Endothelial cell of umbilical vein (primary cell): ENCODE measurements around the gene FAM76B. TPM values are rescaled to one million over a fixed set of nuclear protein-coding genes. Genes with fewer than 3 reads are reported as not detected.

Source experiments
- BruUV-seq: library from RNA; stranded (reverse); fragments of 400-500 nt; replicated peaks from 2 replicates; lab custom pipeline; 2021; lab: Mats Ljungman, UMichigan
- CTCF ChIA-PET: fragments of 300-600, 350-600 bp; sonication (Branson Sonifier 250); formaldehyde crosslinking; loops from one replicate; lab custom pipeline; 2021; ENCODE audit warnings: antibody characterized with exemption, inconsistent platforms; lab: Charles Lee
- POLR2A ChIA-PET: fragments of 300-600, 350-600 bp; sonication (Branson Sonifier 250); formaldehyde crosslinking; loops from one replicate; lab custom pipeline; 2021; ENCODE audit warnings: antibody characterized with exemption, inconsistent platforms; lab: Charles Lee
- DNase-seq: peaks from one replicate; pipeline ENCODE4 v3.0.0-alpha.2; 2011; ENCODE audit warnings: low read depth, low spot score
- FAIRE-seq: peaks from 2 replicates; lab custom pipeline; 2011; peaks lifted over from hg19 to GRCh38; lab: Jason Lieb, UNC
- H2AFZ ChIP-seq: 2 replicates; pipeline ENCODE4 v1.6.0; 2012; ENCODE audit warnings: low read depth, low read length, control low read depth, inconsistent platforms
- H3K27ac ChIP-seq: 2 replicates; pipeline ENCODE4 v1.5.1; 2011; ENCODE audit warnings: low read depth, mild to moderate bottlenecking, control low read depth, low read length, moderate library complexity; ENCODE audit not compliant: insufficient read depth
- H3K27me3 ChIP-seq, 2 experiments: 2 replicates each; pipeline versions ENCODE4 v1.6.0 to v1.6.1; 2011; ENCODE audit warnings: low read length in 2 of 2, mixed read lengths in 1 of 2; ENCODE audit not compliant: control insufficient read depth in 2 of 2, insufficient read depth in 2 of 2
- H3K36me3 ChIP-seq, 2 experiments: 2 replicates in 1 of 2; 3 replicates in 1 of 2; pipeline ENCODE4 v1.5.1; 2011; ENCODE audit warnings: low read length in 2 of 2, mild to moderate bottlenecking in 1 of 2, moderate library complexity in 1 of 2; ENCODE audit not compliant: control insufficient read depth in 2 of 2, insufficient read depth in 2 of 2; ENCODE audit errors: extremely low read depth in 1 of 2
- H3K4me1 ChIP-seq: 3 replicates; pipeline ENCODE4 v1.5.1; 2011; ENCODE audit warnings: mild to moderate bottlenecking, low read length; ENCODE audit not compliant: control insufficient read depth, insufficient read depth; ENCODE audit errors: extremely low read depth
- H3K4me2 ChIP-seq: 2 replicates; pipeline ENCODE4 v1.6.1; 2011; ENCODE audit warnings: low read length, control low read depth, mixed read lengths; ENCODE audit not compliant: insufficient read depth
- H3K4me3 ChIP-seq, 3 experiments: fragments of 200-600 bp in 1 of 3; sonication (generic), shearing (Covaris generic) in 1 of 3; replicated peaks in 1 of 3; 2 replicates each; pipeline ENCODE4 v1.5.1; 2011 to 2016; ENCODE audit warnings: control low read depth in 3 of 3, low read length in 3 of 3, mild to moderate bottlenecking in 2 of 3, inconsistent platforms in 1 of 3, low read depth in 1 of 3, moderate library complexity in 1 of 3; ENCODE audit not compliant: insufficient read depth in 1 of 3
- H3K79me2 ChIP-seq: 2 replicates; pipeline ENCODE4 v1.6.0; 2012; ENCODE audit warnings: low read length, inconsistent platforms; ENCODE audit not compliant: control insufficient read depth, insufficient read depth
- H3K9ac ChIP-seq: replicated peaks from 2 replicates; pipeline ENCODE3; 2011; ENCODE audit warnings: low read length, control low read depth; ENCODE audit not compliant: insufficient read depth; ENCODE audit errors: extremely low read depth
- H3K9me1 ChIP-seq: replicated peaks from 3 replicates; pipeline ENCODE4 v1.6.0; 2011; ENCODE audit warnings: mild to moderate bottlenecking, low read length; ENCODE audit not compliant: control insufficient read depth, insufficient read depth; ENCODE audit errors: extremely low read depth
- H3K9me3 ChIP-seq: replicated peaks from 2 replicates; pipeline ENCODE4 v1.5.1; 2012; ENCODE audit warnings: low read length, inconsistent platforms; ENCODE audit not compliant: control insufficient read depth, insufficient read depth
- H4K20me1 ChIP-seq: replicated peaks from 2 replicates; pipeline ENCODE3; 2011; ENCODE audit warnings: mild to moderate bottlenecking, low read length; ENCODE audit not compliant: control insufficient read depth, insufficient read depth; ENCODE audit errors: extremely low read depth
- CTCF ChIP-seq, 2 donors: IDR thresholded peaks; 1 replicate in 1 of 2; 2 replicates in 1 of 2; pipeline ENCODE4 v1.5.1; 2011; ENCODE audit warnings: low read length in 2 of 2, mild to moderate bottlenecking in 2 of 2, moderate library complexity in 2 of 2, control low read depth in 1 of 2, inconsistent platforms in 1 of 2, low read depth in 1 of 2; ENCODE audit not compliant: insufficient read depth in 1 of 2; ENCODE audit errors: extremely low read depth in 1 of 2
- EZH2 ChIP-seq: IDR thresholded peaks from 2 replicates; pipeline ENCODE4 v1.6.1; 2012; ENCODE audit warnings: borderline replicate concordance, low read depth, mild to moderate bottlenecking, moderate library complexity, low read length, inconsistent platforms; ENCODE audit not compliant: severe bottlenecking
- FOS ChIP-seq: IDR thresholded peaks from 2 replicates; pipeline ENCODE4 v1.6.1; 2011; ENCODE audit warnings: mild to moderate bottlenecking, low read length, moderate library complexity, borderline replicate concordance; ENCODE audit not compliant: insufficient read depth
- GATA2 ChIP-seq: IDR thresholded peaks from 2 replicates; pipeline ENCODE4 v1.7.0; 2011; ENCODE audit warnings: low read depth, mild to moderate bottlenecking, moderate library complexity, mixed read lengths, low read length; ENCODE audit not compliant: insufficient read length, insufficient read depth
- JUN ChIP-seq: IDR thresholded peaks from 2 replicates; pipeline ENCODE4 v1.6.1; 2011; ENCODE audit warnings: borderline replicate concordance, low read depth; ENCODE audit not compliant: insufficient read length, insufficient read depth
- MAX ChIP-seq: IDR thresholded peaks from 2 replicates; pipeline ENCODE4 v1.6.1; 2011; ENCODE audit not compliant: insufficient read depth, insufficient read length
- MYC ChIP-seq: IDR thresholded peaks from one replicate; pipeline ENCODE4 v1.6.1; 2011; ENCODE audit warnings: mild to moderate bottlenecking, low read depth, low read length
- POLR2A ChIP-seq: IDR thresholded peaks from 2 replicates; pipeline ENCODE4 v1.6.1; 2012; ENCODE audit warnings: low read depth, mild to moderate bottlenecking, control low read depth, low read length
- POLR2AphosphoS5 ChIP-seq: IDR thresholded peaks from 2 replicates; pipeline ENCODE4 v1.6.1; 2012; ENCODE audit warnings: low read depth, mild to moderate bottlenecking, control low read depth, low read length, moderate library complexity; ENCODE audit not compliant: insufficient read depth
- dilution Hi-C: fragments of 300-500 bp; cut with MboI; formaldehyde crosslinking; loops from one replicate; pipeline ENCODE4 v1.15.0; 2019; ENCODE audit warnings: low sequenced_read_pairs; ENCODE audit not compliant: extremely low pct_ligation_motif_present
- intact Hi-C: fragments of 100-400 bp; cut with micrococcal nuclease; formaldehyde crosslinking; loops from one replicate; pipeline ENCODE4 v1.10.0; 2022
- polyA plus RNA-seq, 4 experiments: library from polyadenylated mRNA; depleted of rRNA in 3 of 4; stranded (reverse) in 3 of 4; unstranded in 1 of 4; fragments of >200 nt; gene quantifications; 2 replicates each; pipeline versions ENCODE4 v1.2.1 to v1.2.3, GENCODE V29; 2011 to 2012; ENCODE audit warnings: missing spikeins in 1 of 4
- total RNA-seq: library from RNA; stranded (reverse); gene quantifications from 2 replicates; pipeline ENCODE4 v1.2.3, GENCODE V29; 2021

FAM76B gene
- total and polyA plus RNA-seq, 2 donors (not counting 3 experiments of a cell fraction or from before 2014, with no cell fraction given): 6.7 to 25.7 TPM

- no peak overlapping the region for H3K4me2 ChIP-seq
- DNase-seq (no peak), FAIRE-seq (no peak)
- no peak overlapping the region for H3K4me3 ChIP-seq
- H3K9me1 ChIP-seq: no peaks in the 10 kb centered on the region
- dilution Hi-C loops: no loop called here
- H3K79me2 ChIP-seq: no peaks in the 10 kb centered on the region
- H3K27me3 ChIP-seq: no peaks in the 10 kb centered on the region
- no peaks in the 10 kb centered on the region for H3K9me3 ChIP-seq
- no peak overlapping the region for H3K9ac ChIP-seq
- POLR2A ChIA-PET: no interaction called here
- CTCF ChIA-PET: interaction anchor here (1.1 to 1.8 kb wide), 5 partner anchors 9 to 702 kb away, joined by 3 to 5 read pairs (median 4); partner anchors contain the start of gene SRSF8
- H3K36me3 ChIP-seq: peaks cover 0 to 15% of the 10 kb centered on the region in 2 experiments
- intact Hi-C loops: no loop called here
- TF ChIP-seq FOS (no peak), POLR2A (no peak), JUN (no peak), POLR2AphosphoS5 (no peak), MAX (no peak), GATA2 (no peak), MYC (no peak), EZH2 (no peak)
- no peak overlapping the region for H2AFZ ChIP-seq
- no peaks in the 10 kb centered on the region for H4K20me1 ChIP-seq
- H3K27ac ChIP-seq: no peak overlapping the region
- no TSS peak for BruUV-seq
- H3K4me1 ChIP-seq: no peaks in the 10 kb centered on the region
Measured at GRCh38 chr11:95768521-95768920, 21.1 kb downstream of the FAM76B start.

GRCh38 chr11:95767498-95767897, 22.1 kb downstream of the FAM76B start:
- H3K4me2 ChIP-seq: no peak overlapping the region
- BruUV-seq: no TSS peak
- H3K9ac ChIP-seq: no peak overlapping the region
- no peaks in the 10 kb centered on the region for H3K27me3 ChIP-seq
- H3K36me3 ChIP-seq: peaks cover 0 to 13% of the 10 kb centered on the region in 2 experiments
- POLR2A ChIA-PET: no interaction called here
- no peaks in the 10 kb centered on the region for H4K20me1 ChIP-seq
- no peak for FAIRE-seq
- no peak overlapping the region for H3K4me3 ChIP-seq
- H3K4me1 ChIP-seq: no peaks in the 10 kb centered on the region
- DNase-seq: no peak
- no peaks in the 10 kb centered on the region for H3K9me3 ChIP-seq
- H2AFZ ChIP-seq: no peak overlapping the region
- no peaks in the 10 kb centered on the region for H3K9me1 ChIP-seq
- TF ChIP-seq GATA2: no peak
- TF ChIP-seq POLR2AphosphoS5: no peak
- TF ChIP-seq MYC: no peak
- no peak for TF ChIP-seq CTCF (IDR thresholded peaks at IDR 0.05; ENCODE audit: extremely low read depth in 1 of 2, insufficient read depth in 1 of 2, low read depth in 1 of 2, low read length in 2 of 2)
- TF ChIP-seq JUN: no peak
- no peak for TF ChIP-seq POLR2A
- no peaks in the 10 kb centered on the region for H3K79me2 ChIP-seq
- intact Hi-C loops: no loop called here
- CTCF ChIA-PET: interaction anchor here (1.1 to 1.8 kb wide), 5 partner anchors 21 to 701 kb away, joined by 3 to 5 read pairs (median 3); partner anchors contain the start of gene SRSF8
- dilution Hi-C loops: no loop called here
- no peak overlapping the region for H3K27ac ChIP-seq
